Stomach (tissue), 9 donors: Measurements from ENCODE around the gene SMYD3. TPM values are rescaled to one million over a fixed set of nuclear protein-coding genes. Genes with fewer than 3 reads are reported as not detected.

ENCODE experiments used
- DNase-seq, 2 donors: peaks; one replicate each; pipeline versions ENCODE4 v3.0.0 to v3.0.0-alpha.2; 2013 to 2019
- H3K27ac ChIP-seq, 5 donors: fragments of 200-600 bp in 4 of 5; sonication (generic) in 4 of 5; one replicate each; pipeline ENCODE4 v1.5.1; 2013 to 2019; ENCODE audit warnings: mild to moderate bottlenecking in 1 of 5, moderate library complexity in 1 of 5
- H3K27me3 ChIP-seq, 3 donors: fragments of 200-600 bp; sonication (generic); one replicate each; pipeline ENCODE4 v1.5.1; 2017 to 2019; ENCODE audit warnings: mixed run types in 1 of 3
- H3K36me3 ChIP-seq, 4 donors: fragments of 200-600 bp; sonication (generic); 1 replicate in 3 of 4; 2 replicates in 1 of 4; pipeline ENCODE4 v1.5.1; 2016 to 2019
- H3K4me1 ChIP-seq, 4 donors: fragments of 200-600 bp; sonication (generic); one replicate each; pipeline ENCODE4 v1.5.1; 2016 to 2019
- H3K4me3 ChIP-seq, 4 donors: fragments of 200-600 bp; sonication (generic) in 3 of 4; one replicate each; pipeline ENCODE4 v1.5.1; 2016 to 2019; ENCODE audit warnings: mild to moderate bottlenecking in 1 of 4
- H3K9me3 ChIP-seq, 4 donors: fragments of 200-600 bp; sonication (generic); one replicate each; pipeline ENCODE4 v1.5.1; 2016 to 2019
- EP300 ChIP-seq: sonication (generic); formaldehyde crosslinking; IDR thresholded peaks from one replicate; pipeline ENCODE4 v1.6.1; 2017; ENCODE audit warnings: antibody characterized with exemption
- POLR2A ChIP-seq, 4 donors: fragments of 450-650 bp; IDR thresholded peaks; one replicate each; pipeline ENCODE4 v1.6.1; 2016; ENCODE audit warnings: antibody characterized with exemption in 4 of 4, control low read depth in 2 of 4, mild to moderate bottlenecking in 1 of 4, moderate library complexity in 1 of 4
- POLR2AphosphoS5 ChIP-seq, 3 donors: sonication (generic); formaldehyde crosslinking; IDR thresholded peaks; one replicate each; pipeline ENCODE4 v1.6.1; 2016; ENCODE audit warnings: antibody characterized with exemption in 3 of 3
- WGBS, 5 donors: extraction: QIAGEN DNeasy Blood & Tissue Kit in 3 of 5; methylation state at CpG; one replicate each; pipeline versions ENCODE4 v1.1.5 to v1.1.7; 2013 to 2018; 5-methylcytosine and 5-hydroxymethylcytosine counted together
- intact Hi-C: fragments of 100-400 bp; cut with DNase I; formaldehyde crosslinking; loops from one replicate; pipeline ENCODE4 v1.15.1; 2023; ENCODE audit warnings: low total_unique reads
- polyA plus RNA-seq, 3 donors: library from polyadenylated mRNA; stranded (reverse); fragments of 200-250 nt; gene quantifications; one replicate each; pipeline ENCODE4 v1.2.3, GENCODE V29; 2013
- total RNA-seq, 5 donors: library from RNA; depleted of rRNA; stranded (reverse); fragments of >200 nt; gene quantifications; one replicate each; pipeline versions ENCODE4 v1.1.0 to v1.2.3, GENCODE V29; 2014 to 2016
- TF ChIP-seq, protein P1 (sequence below), 7 experiments: fragments of 450-650 bp in 4 of 7; fragments of 200-600 bp in 3 of 7; sonication (generic) in 3 of 7; IDR thresholded peaks; one replicate each; pipeline ENCODE4 v1.5.1; 2016 to 2019; ENCODE audit warnings: antibody characterized with exemption in 7 of 7, control low read depth in 2 of 7, mild to moderate bottlenecking in 1 of 7
- donor health status: healthy with polysubstance abuse.
- donor health status: Bipolar disorder and iron deficiency.
- donor health status: healthy.

Gene SMYD3
- total and polyA plus RNA-seq, 8 donors = 6.4 to 196 (median 27.8) TPM

- Histone ChIP-seq H3K4me1 (no peaks in the 10 kb centered on the region), H3K9me3 (no peaks in the 10 kb centered on the region), H3K36me3 (peaks cover 0 to 6% (median 2%) of the 10 kb centered on the region in 4 donors), H3K4me3 (no peak overlapping the region), H3K27ac (no peak overlapping the region), H3K27me3 (no peaks in the 10 kb centered on the region)
- TF ChIP-seq POLR2AphosphoS5 (IDR thresholded peaks at IDR 0.05) (no peak), EP300 (no peak), POLR2A (IDR thresholded peaks at IDR 0.05) (no peak)
- TF ChIP-seq, protein P1, sequence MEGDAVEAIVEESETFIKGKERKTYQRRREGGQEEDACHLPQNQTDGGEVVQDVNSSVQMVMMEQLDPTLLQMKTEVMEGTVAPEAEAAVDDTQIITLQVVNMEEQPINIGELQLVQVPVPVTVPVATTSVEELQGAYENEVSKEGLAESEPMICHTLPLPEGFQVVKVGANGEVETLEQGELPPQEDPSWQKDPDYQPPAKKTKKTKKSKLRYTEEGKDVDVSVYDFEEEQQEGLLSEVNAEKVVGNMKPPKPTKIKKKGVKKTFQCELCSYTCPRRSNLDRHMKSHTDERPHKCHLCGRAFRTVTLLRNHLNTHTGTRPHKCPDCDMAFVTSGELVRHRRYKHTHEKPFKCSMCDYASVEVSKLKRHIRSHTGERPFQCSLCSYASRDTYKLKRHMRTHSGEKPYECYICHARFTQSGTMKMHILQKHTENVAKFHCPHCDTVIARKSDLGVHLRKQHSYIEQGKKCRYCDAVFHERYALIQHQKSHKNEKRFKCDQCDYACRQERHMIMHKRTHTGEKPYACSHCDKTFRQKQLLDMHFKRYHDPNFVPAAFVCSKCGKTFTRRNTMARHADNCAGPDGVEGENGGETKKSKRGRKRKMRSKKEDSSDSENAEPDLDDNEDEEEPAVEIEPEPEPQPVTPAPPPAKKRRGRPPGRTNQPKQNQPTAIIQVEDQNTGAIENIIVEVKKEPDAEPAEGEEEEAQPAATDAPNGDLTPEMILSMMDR (IDR thresholded peaks at IDR 0.05) = no peak
- intact Hi-C loops = no loop called here
- WGBS, 5 donors = 88 to 96% (median 90%) methylated on average over 1 of the region's 1 CpG
- DNase-seq = no peak
These were observed 614.1 kb downstream of the SMYD3 start for GRCh38 chr1:245893025-245893424.

DNA sequence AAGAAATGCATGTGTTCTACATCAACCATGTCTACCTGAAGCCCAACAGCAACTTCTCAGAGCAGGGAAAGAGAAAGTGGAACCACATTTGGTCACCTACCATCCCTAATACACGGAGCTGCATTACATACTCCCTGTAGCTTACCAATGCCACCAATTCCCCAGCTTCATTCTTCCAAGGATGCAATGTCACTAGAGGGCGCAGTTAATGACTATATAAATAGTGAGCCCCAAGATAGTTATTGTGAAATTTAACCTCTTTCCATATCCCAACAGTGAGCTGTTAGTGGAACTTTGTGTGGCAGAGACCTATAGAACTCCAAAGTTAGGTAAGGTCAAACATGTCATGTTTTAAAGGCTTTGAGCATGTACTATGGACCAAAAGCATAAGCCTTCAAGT, 618.3 kb downstream of the SMYD3 start:
- no peak overlapping the region for H3K27ac ChIP-seq
- H3K4me3 ChIP-seq = no peak overlapping the region
- peak in 1 of 2 donors; percentile 33 for DNase-seq
- no peaks in the 10 kb centered on the region for H3K4me1 ChIP-seq
- no peaks in the 10 kb centered on the region for H3K27me3 ChIP-seq
- intact Hi-C loops = no loop called here
- WGBS, 5 donors = 34 to 52% (median 46%) methylated on average over 2 of the region's 2 CpGs
- H3K36me3 ChIP-seq = no peaks in the 10 kb centered on the region
- TF ChIP-seq, protein P1 (IDR thresholded peaks at IDR 0.05) = peak in 2 of 7 experiments; percentile 22 to 38
- TF ChIP-seq EP300 = no peak
- no peaks in the 10 kb centered on the region for H3K9me3 ChIP-seq

GRCh38 chr1:245887829-245888228, 619.2 kb downstream of the SMYD3 start:
- H3K4me3 ChIP-seq = no peak overlapping the region
- no peaks in the 10 kb centered on the region for H3K9me3 ChIP-seq
- no peak overlapping the region for H3K27ac ChIP-seq
- no peak for DNase-seq
- no peaks in the 10 kb centered on the region for H3K27me3 ChIP-seq
- H3K36me3 ChIP-seq = no peaks in the 10 kb centered on the region
- H3K4me1 ChIP-seq = no peaks in the 10 kb centered on the region
- 86 to 100% (median 91%) methylated on average over 1 of the region's 1 CpG for WGBS, 5 donors
- TF ChIP-seq, protein P1 (IDR thresholded peaks at IDR 0.05) = no peak
- TF ChIP-seq POLR2A (IDR thresholded peaks at IDR 0.05) (no peak), POLR2AphosphoS5 (IDR thresholded peaks at IDR 0.05) (no peak), EP300 (no peak)
- intact Hi-C loops = no loop called here

GRCh38 chr1:245881767-245882391, 625.2 kb downstream of the SMYD3 start:
- Histone ChIP-seq H3K4me1 (no peaks in the 10 kb centered on the region), H3K4me3 (no peak overlapping the region), H3K9me3 (no peaks in the 10 kb centered on the region), H3K27ac (no peak overlapping the region), H3K36me3 (no peaks in the 10 kb centered on the region), H3K27me3 (no peaks in the 10 kb centered on the region)
- WGBS, 5 donors = 72 to 94% (median 81%) methylated on average over 10 of the region's 10 CpGs
- DNase-seq = no peak
- intact Hi-C loops = no loop called here
- TF ChIP-seq, protein P1 (IDR thresholded peaks at IDR 0.05) = no peak
- TF ChIP-seq POLR2A (IDR thresholded peaks at IDR 0.05) = no peak
- no peak for TF ChIP-seq EP300
- TF ChIP-seq POLR2AphosphoS5 (IDR thresholded peaks at IDR 0.05) = no peak
